Measurements from ENCODE around the gene FYB1. TPM values are rescaled to one million over a fixed set of nuclear protein-coding genes. Genes with fewer than 3 reads are reported as not detected.

FYB1 gene
- polyA plus RNA-seq, 3 donors, result 75.3 to 141 (median 118) TPM

DNA sequence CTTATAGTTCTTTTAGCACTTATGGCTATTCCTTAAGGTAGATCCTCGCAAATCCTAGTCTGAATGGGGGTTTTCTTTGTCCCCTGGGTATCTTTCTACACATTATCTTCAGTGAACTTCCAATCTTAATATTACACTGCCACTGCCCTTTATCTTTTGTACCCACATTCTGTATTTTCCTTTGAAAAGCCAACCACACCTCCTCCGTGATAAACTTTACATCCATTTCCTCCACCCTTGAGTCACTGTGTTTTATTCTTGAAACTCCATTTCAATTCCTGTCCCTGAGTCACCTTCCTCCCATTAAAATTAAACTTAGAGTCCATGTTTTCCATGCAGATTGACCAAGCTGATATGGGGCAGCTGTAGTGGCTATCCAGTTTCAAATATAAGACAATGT lies 102.0 kb downstream of the FYB1 start:
- no peaks in the 10 kb centered on the region for H3K9me3 Mint-ChIP-seq
- 100% methylated on average over 1 of the region's 2 CpGs for WGBS (ENCODE audit: insufficient coverage)
- peaks cover 0 to 2% (median 0%) of the 10 kb centered on the region in 3 donors for H3K27me3 Mint-ChIP-seq (ENCODE audit: low read depth in 3 of 3)
- TF ChIP-seq, protein P1, sequence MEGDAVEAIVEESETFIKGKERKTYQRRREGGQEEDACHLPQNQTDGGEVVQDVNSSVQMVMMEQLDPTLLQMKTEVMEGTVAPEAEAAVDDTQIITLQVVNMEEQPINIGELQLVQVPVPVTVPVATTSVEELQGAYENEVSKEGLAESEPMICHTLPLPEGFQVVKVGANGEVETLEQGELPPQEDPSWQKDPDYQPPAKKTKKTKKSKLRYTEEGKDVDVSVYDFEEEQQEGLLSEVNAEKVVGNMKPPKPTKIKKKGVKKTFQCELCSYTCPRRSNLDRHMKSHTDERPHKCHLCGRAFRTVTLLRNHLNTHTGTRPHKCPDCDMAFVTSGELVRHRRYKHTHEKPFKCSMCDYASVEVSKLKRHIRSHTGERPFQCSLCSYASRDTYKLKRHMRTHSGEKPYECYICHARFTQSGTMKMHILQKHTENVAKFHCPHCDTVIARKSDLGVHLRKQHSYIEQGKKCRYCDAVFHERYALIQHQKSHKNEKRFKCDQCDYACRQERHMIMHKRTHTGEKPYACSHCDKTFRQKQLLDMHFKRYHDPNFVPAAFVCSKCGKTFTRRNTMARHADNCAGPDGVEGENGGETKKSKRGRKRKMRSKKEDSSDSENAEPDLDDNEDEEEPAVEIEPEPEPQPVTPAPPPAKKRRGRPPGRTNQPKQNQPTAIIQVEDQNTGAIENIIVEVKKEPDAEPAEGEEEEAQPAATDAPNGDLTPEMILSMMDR (IDR thresholded peaks at IDR 0.05), result no peak
- no peaks in the 10 kb centered on the region for H3K4me1 Mint-ChIP-seq
- no peaks in the 10 kb centered on the region for H3K79me2 ChIP-seq (ENCODE audit: insufficient read depth, low read length)
- DNase-seq, result no peak
- H3K4me3 Mint-ChIP-seq, result no peak overlapping the region
- H2AFZ ChIP-seq (ENCODE audit: insufficient read depth, low read depth, low read length, poor library complexity, severe bottlenecking), result no peak overlapping the region
- H3K4me3 ChIP-seq (replicated peaks in 1 of 3; ENCODE audit: low read depth in 2 of 3, low read length in 3 of 3), result no peak overlapping the region
- peaks cover 89% of the 10 kb centered on the region for H4K20me1 ChIP-seq (ENCODE audit: insufficient read depth, low read length)
- peaks cover 79 to 91% of the 10 kb centered on the region in 2 donors for H3K36me3 Mint-ChIP-seq
- H3K4me2 ChIP-seq (replicated peaks; ENCODE audit: extremely low read depth, low read length, poor library complexity, severe bottlenecking), result no peak overlapping the region
- H3K27ac Mint-ChIP-seq, result no peak overlapping the region
- H3K27me3 ChIP-seq (ENCODE audit: control insufficient read depth in 2 of 2, insufficient read depth in 2 of 2, low read length in 2 of 2), result no peaks in the 10 kb centered on the region
- no peak overlapping the region for H3K9ac ChIP-seq (ENCODE audit: insufficient read depth, low read length, poor library complexity, severe bottlenecking)
- H3K36me3 ChIP-seq (replicated peaks in 1 of 2; ENCODE audit: control insufficient read depth in 1 of 2, insufficient read depth in 2 of 2, low read length in 2 of 2), result peaks cover 100% of the 10 kb centered on the region in 2 donors
- no peaks in the 10 kb centered on the region for H3K9me3 ChIP-seq (replicated peaks in 1 of 2; ENCODE audit: control insufficient read depth in 1 of 2, insufficient read depth in 1 of 2, low read length in 2 of 2)
- intact Hi-C loops (cut with micrococcal nuclease), result no loop called here
- H3K4me1 ChIP-seq (ENCODE audit: control insufficient read depth in 1 of 2, insufficient read depth in 2 of 2, low read length in 2 of 2), result no peaks in the 10 kb centered on the region
- H3K27ac ChIP-seq (ENCODE audit: low read depth in 1 of 2, low read length in 2 of 2), result no peak overlapping the region

DNA sequence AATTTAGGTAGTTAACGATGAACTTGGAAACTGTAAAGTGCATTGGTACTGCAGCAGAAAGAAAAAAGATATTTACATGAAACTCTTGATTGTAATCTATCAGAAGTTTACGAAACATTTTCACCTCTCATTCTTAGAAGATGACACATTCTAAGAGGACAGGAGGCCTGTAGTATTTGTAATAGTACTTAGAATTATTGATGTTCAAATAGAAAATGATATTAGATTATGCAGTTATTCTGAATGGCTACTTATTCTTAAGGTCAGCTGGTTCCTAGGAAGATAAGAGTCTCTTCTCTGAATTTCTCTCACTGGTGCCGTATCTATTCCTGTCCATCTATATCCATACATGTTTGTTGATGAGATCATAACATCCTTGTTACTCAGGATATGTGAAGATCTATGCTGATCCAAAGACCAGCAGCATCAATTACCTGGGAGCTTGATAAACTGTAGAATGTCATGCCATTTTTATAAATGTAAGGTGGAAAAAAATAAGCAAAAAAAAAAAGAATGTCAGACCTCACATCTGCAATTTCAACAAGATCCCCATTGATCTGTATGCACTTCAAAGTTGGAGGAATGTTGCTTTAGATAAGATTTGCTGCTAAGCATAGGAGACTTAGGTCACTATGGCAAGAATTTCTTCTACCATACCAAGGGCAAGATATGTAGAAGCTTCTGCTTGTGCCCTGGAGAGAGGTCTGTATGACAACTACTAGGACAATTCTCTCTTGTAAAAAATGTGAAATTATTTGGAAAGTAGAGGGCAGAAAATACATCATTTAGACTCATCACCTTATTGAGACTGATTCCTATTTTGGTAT lies 102.8 kb downstream of the FYB1 start:
- no peak overlapping the region for H3K4me3 ChIP-seq (replicated peaks in 1 of 3; ENCODE audit: low read depth in 2 of 3, low read length in 3 of 3)
- peaks cover 0 to 2% (median 0%) of the 10 kb centered on the region in 3 donors for H3K27me3 Mint-ChIP-seq (ENCODE audit: low read depth in 3 of 3)
- H3K27ac Mint-ChIP-seq, result no peak overlapping the region
- H3K36me3 Mint-ChIP-seq, result peaks cover 78 to 87% of the 10 kb centered on the region in 2 donors
- no CpG with 5 or more reads among the region's 3 CpGs for WGBS (ENCODE audit: insufficient coverage)
- H3K4me3 Mint-ChIP-seq, result no peak overlapping the region
- no peak overlapping the region for H3K9ac ChIP-seq (ENCODE audit: insufficient read depth, low read length, poor library complexity, severe bottlenecking)
- H2AFZ ChIP-seq (ENCODE audit: insufficient read depth, low read depth, low read length, poor library complexity, severe bottlenecking), result no peak overlapping the region
- no peaks in the 10 kb centered on the region for H3K4me1 ChIP-seq (ENCODE audit: control insufficient read depth in 1 of 2, insufficient read depth in 2 of 2, low read length in 2 of 2)
- H3K27me3 ChIP-seq (ENCODE audit: control insufficient read depth in 2 of 2, insufficient read depth in 2 of 2, low read length in 2 of 2), result no peaks in the 10 kb centered on the region
- TF ChIP-seq, protein P1 (IDR thresholded peaks at IDR 0.05), result no peak
- intact Hi-C loops (cut with micrococcal nuclease), result no loop called here
- H3K36me3 ChIP-seq (replicated peaks in 1 of 2; ENCODE audit: control insufficient read depth in 1 of 2, insufficient read depth in 2 of 2, low read length in 2 of 2), result peaks cover 100% of the 10 kb centered on the region in 2 donors
- no peaks in the 10 kb centered on the region for H3K79me2 ChIP-seq (ENCODE audit: insufficient read depth, low read length)
- DNase-seq, result no peak
- peaks cover 89% of the 10 kb centered on the region for H4K20me1 ChIP-seq (ENCODE audit: insufficient read depth, low read length)
- H3K4me2 ChIP-seq (replicated peaks; ENCODE audit: extremely low read depth, low read length, poor library complexity, severe bottlenecking), result no peak overlapping the region
- H3K9me3 ChIP-seq (replicated peaks in 1 of 2; ENCODE audit: control insufficient read depth in 1 of 2, insufficient read depth in 1 of 2, low read length in 2 of 2), result no peaks in the 10 kb centered on the region
- no peaks in the 10 kb centered on the region for H3K9me3 Mint-ChIP-seq
- H3K27ac ChIP-seq (ENCODE audit: low read depth in 1 of 2, low read length in 2 of 2), result no peak overlapping the region
- no peaks in the 10 kb centered on the region for H3K4me1 Mint-ChIP-seq

All from CD14-positive monocyte (primary cell).